Loucy (cell line): Measurements from ENCODE around the gene PDS5B.

ENCODE experiments used
- CTCF ChIP-seq: fragments of 200-600 bp; sonication (generic); conservative IDR thresholded peaks from 2 replicates; pipeline ENCODE4 v1.5.1; 2014; ENCODE audit warnings: mild to moderate bottlenecking, antibody characterized with exemption, low read length
- EZH2phosphoT487 ChIP-seq: fragments of 200-600 bp; IDR thresholded peaks from 2 replicates; pipeline ENCODE4 v1.6.1; 2018; ENCODE audit warnings: antibody characterized with exemption, mild to moderate bottlenecking, moderate library complexity, borderline replicate concordance

- no peak for TF ChIP-seq CTCF
- no peak for TF ChIP-seq EZH2phosphoT487
Observed at GRCh38 chr13:32587011-32587810, 959 bp downstream of the PDS5B start.
